Measurements from ENCODE around the gene LRRC74B.

DNA sequence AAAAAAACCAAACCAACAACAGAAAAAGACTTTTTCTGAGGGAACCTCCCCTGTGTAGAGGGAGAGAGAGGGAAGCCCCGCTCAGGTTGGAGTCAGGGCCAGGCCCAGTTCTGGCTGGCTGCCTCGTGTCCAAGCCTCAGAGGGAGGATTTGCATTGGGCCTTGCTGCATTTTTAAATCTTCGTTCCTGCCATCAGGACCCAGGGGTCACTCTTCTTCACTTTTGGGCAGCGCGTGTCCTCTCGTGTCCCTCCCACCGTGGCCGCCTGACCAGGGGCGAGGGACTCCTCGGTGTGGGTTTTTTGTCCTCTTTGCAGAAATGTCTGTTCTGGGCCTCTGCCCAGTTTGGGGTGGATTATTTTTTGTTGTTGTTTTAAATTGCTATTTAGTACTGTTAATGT lies 57.9 kb downstream of the LRRC74B start:
- TF ChIP-seq, protein P1, sequence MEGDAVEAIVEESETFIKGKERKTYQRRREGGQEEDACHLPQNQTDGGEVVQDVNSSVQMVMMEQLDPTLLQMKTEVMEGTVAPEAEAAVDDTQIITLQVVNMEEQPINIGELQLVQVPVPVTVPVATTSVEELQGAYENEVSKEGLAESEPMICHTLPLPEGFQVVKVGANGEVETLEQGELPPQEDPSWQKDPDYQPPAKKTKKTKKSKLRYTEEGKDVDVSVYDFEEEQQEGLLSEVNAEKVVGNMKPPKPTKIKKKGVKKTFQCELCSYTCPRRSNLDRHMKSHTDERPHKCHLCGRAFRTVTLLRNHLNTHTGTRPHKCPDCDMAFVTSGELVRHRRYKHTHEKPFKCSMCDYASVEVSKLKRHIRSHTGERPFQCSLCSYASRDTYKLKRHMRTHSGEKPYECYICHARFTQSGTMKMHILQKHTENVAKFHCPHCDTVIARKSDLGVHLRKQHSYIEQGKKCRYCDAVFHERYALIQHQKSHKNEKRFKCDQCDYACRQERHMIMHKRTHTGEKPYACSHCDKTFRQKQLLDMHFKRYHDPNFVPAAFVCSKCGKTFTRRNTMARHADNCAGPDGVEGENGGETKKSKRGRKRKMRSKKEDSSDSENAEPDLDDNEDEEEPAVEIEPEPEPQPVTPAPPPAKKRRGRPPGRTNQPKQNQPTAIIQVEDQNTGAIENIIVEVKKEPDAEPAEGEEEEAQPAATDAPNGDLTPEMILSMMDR (IDR thresholded peaks at IDR 0.05; ENCODE audit: low read length) = no peak
- TF ChIP-seq EZH2 (IDR thresholded peaks at IDR 0.05; ENCODE audit: borderline replicate concordance, low read length) = no peak
